ENCODE measurements around the gene DIS3L2. TPM values are rescaled to one million over a fixed set of nuclear protein-coding genes. Genes with fewer than 3 reads are reported as not detected.

DIS3L2 gene
- total and polyA plus RNA-seq, 2 of the 8 experiments (the other 6 are each of a cell fraction or from before 2014, with no cell fraction given) = 11.5 to 21.6 TPM

DNA sequence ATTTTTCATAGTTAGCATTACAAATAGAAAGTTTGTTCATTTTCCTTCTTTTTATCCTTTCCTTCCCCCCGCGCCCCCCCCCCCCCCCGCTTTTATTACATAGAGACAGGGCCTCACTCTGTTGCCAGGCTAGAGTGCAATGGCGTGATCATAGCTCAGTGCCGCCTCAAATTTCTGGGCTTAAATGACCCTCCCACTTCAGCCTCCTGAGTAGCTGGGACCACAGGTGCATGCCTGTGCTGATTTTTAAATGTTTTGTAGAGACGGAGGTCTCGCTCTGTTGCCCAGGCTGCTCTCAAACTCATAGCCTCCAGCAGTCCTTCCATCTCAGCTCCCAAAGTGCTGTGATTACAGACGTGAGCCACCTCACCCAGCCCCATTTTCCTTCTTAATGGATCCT, 325.8 kb downstream of the DIS3L2 start:
- no peak overlapping the region for H2BK15ac ChIP-seq (ENCODE audit: low read length)
- H3K4me2 ChIP-seq (ENCODE audit: insufficient read depth in 1 of 2, low read depth in 2 of 2, low read length in 2 of 2) = no peak overlapping the region
- no peaks in the 10 kb centered on the region for H3K79me1 ChIP-seq (ENCODE audit: low read depth, low read length)
- WGBS, 2 experiments (ENCODE audit: extremely low coverage in 1 of 2, insufficient coverage in 1 of 2, insufficient read length in 1 of 2, insufficient replicate concordance in 2 of 2, low coverage in 1 of 2, low lambda C conversion rate in 2 of 2, missing lambda C conversion rate in 1 of 2) = 89% methylated on average over 5 of the region's 8 CpGs; no CpG with 5 or more reads in 1 of the 2 experiments
- no peaks in the 10 kb centered on the region for H3K27me3 ChIP-seq (replicated peaks in 1 of 4; ENCODE audit: control insufficient read depth in 3 of 4, extremely low read depth in 1 of 4, insufficient read depth in 3 of 4, low read length in 3 of 4)
- no peak overlapping the region for H3K23ac ChIP-seq (ENCODE audit: insufficient read length)
- TF ChIP-seq ASH2L (IDR thresholded peaks at IDR 0.05; ENCODE audit: low read length) (no peak), JUND (IDR thresholded peaks at IDR 0.05; ENCODE audit: low read length) (no peak), POLR2AphosphoS5 (IDR thresholded peaks at IDR 0.05; ENCODE audit: low read depth, low read length) (no peak), TEAD4 (IDR thresholded peaks at IDR 0.05; ENCODE audit: low read depth, low read length) (no peak), CREB1 (IDR thresholded peaks at IDR 0.05) (no peak), ZNF274 (IDR thresholded peaks at IDR 0.05; ENCODE audit: borderline replicate concordance, extremely low read depth, low read length) (no peak)
- TF ChIP-seq, protein P1, sequence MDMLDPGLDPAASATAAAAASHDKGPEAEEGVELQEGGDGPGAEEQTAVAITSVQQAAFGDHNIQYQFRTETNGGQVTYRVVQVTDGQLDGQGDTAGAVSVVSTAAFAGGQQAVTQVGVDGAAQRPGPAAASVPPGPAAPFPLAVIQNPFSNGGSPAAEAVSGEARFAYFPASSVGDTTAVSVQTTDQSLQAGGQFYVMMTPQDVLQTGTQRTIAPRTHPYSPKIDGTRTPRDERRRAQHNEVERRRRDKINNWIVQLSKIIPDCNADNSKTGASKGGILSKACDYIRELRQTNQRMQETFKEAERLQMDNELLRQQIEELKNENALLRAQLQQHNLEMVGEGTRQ (IDR thresholded peaks at IDR 0.05; ENCODE audit: low read length) = no peak
- no peak overlapping the region for H2AK5ac ChIP-seq (ENCODE audit: low read depth, low read length)
- no peak overlapping the region for H4K8ac ChIP-seq (ENCODE audit: extremely low read depth, insufficient read depth, low read length)
- no peak overlapping the region for H4K91ac ChIP-seq (replicated peaks; ENCODE audit: insufficient read length, low read length)
- H3K4me3 ChIP-seq (ENCODE audit: extremely low read depth in 1 of 4, insufficient read depth in 2 of 4, low read depth in 3 of 4, low read length in 4 of 4) = no peak overlapping the region
- H4K5ac ChIP-seq (ENCODE audit: insufficient read length, low read depth, low read length) = no peak overlapping the region
- no peak overlapping the region for H2AFZ ChIP-seq (ENCODE audit: low read length)
- H2BK5ac ChIP-seq (ENCODE audit: low read depth, low read length) = no peak overlapping the region
- DNase-seq (ENCODE audit: low read depth in 1 of 2, low spot score in 2 of 2) (no peak), FAIRE-seq (no peak)
- ChIA-PET POLR2A (ENCODE audit: partially characterized antibody) (no interaction called here), CTCF (ENCODE audit: partially characterized antibody) (interaction anchor here (0.6 to 1.6 kb wide), 5 partner anchors 21 to 387 kb away, joined by 3 to 5 read pairs (median 3); no protein-coding TSS in a partner anchor)
- H3K36me3 ChIP-seq (ENCODE audit: control insufficient read depth in 2 of 4, insufficient read depth in 4 of 4, low read length in 3 of 4) = no peaks in the 10 kb centered on the region
- H3K14ac ChIP-seq (ENCODE audit: insufficient read length) = no peak overlapping the region
- H2BK20ac ChIP-seq (ENCODE audit: low read length) = no peak overlapping the region
- no peak overlapping the region for H3K27ac ChIP-seq (ENCODE audit: low read depth, low read length)
- no peaks in the 10 kb centered on the region for H3K4me1 ChIP-seq (replicated peaks in 1 of 4; ENCODE audit: control insufficient read depth in 3 of 4, insufficient read depth in 4 of 4, low read length in 3 of 4)
- H2BK12ac ChIP-seq (ENCODE audit: low read depth, low read length) = no peak overlapping the region
- no peak overlapping the region for H3K56ac ChIP-seq (replicated peaks; ENCODE audit: insufficient read length, low read depth, low read length)
- H2BK120ac ChIP-seq (replicated peaks; ENCODE audit: low read depth, low read length) = no peak overlapping the region
- H4K20me1 ChIP-seq (replicated peaks in 1 of 2; ENCODE audit: control insufficient read depth in 1 of 2, insufficient read depth in 2 of 2, low read length in 2 of 2) = no peaks in the 10 kb centered on the region
- no peak overlapping the region for H3K18ac ChIP-seq (ENCODE audit: extremely low read depth, low read length)
- no peaks in the 10 kb centered on the region for H3K79me2 ChIP-seq (ENCODE audit: control insufficient read depth in 1 of 2, insufficient read depth in 2 of 2, low read length in 2 of 2)
- H3K9ac ChIP-seq (replicated peaks in 1 of 4; ENCODE audit: extremely low read depth in 1 of 4, low read depth in 3 of 4, low read length in 3 of 4) = no peak overlapping the region
- H3K4ac ChIP-seq (replicated peaks; ENCODE audit: insufficient read length, low read depth, low read length) = no peak overlapping the region
- H3K9me3 ChIP-seq (ENCODE audit: insufficient read depth in 2 of 2, low read depth in 1 of 2, low read length in 1 of 2) = no peaks in the 10 kb centered on the region
- 0 out of 2 replicates have a peak, but pooled peaks cover 2% of the 10 kb centered on the region for H3K23me2 ChIP-seq (ENCODE audit: low read depth, low read length)

Measured in H1 (cell line).